Renal pelvis (tissue), 4 donors: Measurements from ENCODE around the gene RNF126. TPM values are rescaled to one million over a fixed set of nuclear protein-coding genes. Genes with fewer than 3 reads are reported as not detected.
"Not testable (repeated sequence)": the region's sequence is repeated elsewhere in the genome, so short reads cannot be mapped to it uniquely, and the experiment has no call there.

Experiments
- DNase-seq: peaks from one replicate; pipeline ENCODE4 v3.0.0-alpha.2; 2013
- polyA plus RNA-seq, 3 donors: library from polyadenylated mRNA; unstranded; fragments of 120-200 nt; gene quantifications; one replicate each; pipeline ENCODE4 v1.2.1, GENCODE V29; 2013; ENCODE audit not compliant: insufficient read length in 3 of 3

Gene RNF126
- polyA plus RNA-seq, 3 donors, result 33.8 to 35.9 (median 35.8) TPM

DNA sequence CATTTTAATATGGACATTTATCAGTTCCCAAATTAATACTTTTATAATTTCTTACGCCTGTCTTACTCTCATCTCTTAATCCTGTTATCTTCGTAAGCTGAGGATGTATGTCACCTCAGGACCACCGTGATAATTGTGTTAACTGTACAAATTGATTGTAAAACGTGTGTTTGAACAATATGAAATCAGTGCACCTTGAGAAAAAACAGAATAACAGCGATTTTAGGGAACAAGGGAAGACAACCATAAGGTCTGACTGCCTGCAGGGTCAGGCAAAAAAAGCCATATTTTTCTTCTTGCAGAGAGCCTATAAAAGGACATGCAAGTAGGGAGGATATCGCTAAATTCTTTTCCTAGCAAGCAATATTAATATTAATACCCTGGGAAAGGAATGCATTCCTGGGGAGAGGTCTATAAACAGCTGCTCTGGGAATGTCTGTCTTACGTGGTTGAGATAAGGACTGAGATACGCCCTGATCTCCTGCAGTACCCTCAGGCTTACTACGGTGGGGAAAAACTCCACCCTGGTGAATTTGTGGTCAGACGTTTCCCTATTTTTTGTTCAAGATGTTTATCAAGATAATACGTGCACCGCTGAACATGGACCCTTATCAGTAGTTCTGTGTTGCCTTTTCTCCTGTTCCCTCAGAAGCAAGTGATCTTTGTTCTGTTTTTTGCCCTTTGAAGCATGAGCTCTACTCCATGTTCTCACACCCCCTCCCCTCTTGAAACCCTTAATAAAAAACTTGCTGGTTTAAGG lies 5.8 kb upstream of the RNF126 start:
- DNase-seq, result not testable (repeated sequence)

GRCh38 chr19:666985-667573 lies 4.1 kb upstream of the RNF126 start:
- not testable (repeated sequence) for DNase-seq

DNA sequence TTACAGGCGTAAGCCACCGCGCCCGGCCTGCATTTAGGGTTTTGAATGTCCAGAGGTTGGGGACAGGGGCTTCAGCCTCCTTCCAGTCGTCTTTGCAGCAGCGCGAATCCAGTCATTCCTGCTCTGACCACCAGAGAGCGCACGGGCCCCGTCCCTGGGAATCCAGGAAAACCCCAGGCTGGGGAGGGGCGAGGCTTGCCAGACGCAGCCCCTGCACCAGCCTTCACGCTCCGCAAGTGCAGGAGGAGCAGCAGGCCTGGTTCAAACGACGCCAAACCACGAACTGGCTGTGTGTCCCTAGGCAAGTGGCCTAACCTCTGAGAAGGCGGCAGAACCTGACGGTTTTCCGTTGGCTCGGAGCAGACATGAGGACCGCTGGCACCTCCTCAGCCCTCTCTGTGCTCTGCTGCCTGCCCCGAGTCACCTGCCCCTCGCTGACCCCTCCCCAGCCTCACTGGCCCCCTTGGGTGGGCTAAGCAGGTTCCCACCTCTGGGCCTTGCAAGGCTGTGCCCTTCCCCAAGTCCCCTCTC lies 2.0 kb upstream of the RNF126 start:
- peak; percentile 86 for DNase-seq

DNA sequence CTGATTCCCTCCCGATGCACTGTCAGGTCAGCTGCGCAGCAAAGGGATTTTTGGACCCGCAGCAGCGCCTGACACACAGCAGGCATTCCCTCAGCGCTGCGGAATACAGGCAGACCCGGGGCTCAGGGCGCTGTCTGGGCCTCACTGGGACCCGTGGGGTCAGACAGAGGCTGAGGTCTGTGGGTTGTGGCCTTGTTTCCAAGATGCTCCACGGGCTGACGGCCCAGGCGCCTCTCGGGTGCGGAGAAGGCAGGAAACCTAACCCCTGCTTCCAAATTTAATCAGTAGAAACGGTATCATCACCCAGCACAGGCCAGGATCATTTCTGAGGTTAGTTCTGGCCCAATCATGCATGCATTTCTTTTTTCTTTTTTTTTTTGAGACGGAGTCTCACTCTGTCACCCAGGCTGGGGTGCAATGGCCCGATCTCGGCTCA lies 686 bp upstream of the RNF126 start:
- DNase-seq, result no peak

DNA sequence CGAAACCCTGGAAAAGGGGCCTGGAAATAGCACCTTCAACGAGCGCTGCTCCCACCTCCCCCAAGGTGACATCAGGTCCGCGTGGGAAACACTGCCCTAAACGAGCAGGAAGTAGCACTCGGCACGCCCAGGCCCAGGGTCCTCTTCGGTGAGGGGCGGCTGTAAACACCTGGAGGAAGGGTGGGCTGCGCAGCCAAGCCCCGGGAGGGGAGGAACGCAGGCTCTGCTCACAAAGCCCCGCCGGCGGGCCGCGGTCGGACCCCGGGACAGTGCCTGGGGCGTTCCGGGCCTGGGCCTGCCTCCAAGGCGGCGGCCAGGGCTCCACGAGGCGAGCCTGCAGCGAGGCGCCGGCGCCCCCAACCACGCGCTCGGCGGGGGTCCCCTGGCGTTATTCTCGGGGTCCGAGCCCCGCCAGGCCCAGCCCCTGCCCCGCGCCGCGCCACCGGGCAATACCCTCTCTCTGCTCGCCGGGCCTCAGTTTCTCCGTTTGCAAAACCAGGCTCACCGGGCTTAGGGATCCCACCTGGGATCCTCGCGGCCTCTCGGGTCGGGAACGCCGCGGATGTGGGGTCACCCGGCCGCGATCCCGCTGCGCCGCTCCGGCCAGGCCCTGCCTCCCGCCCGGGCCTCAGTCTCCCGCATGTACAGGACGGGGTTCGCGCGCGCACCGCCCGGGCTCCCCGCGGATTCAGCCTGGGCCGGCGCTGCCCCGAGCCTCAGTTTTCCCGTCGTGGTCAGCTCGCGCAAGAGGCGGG lies 630 bp downstream of the RNF126 start:
- DNase-seq, result no peak

DNA sequence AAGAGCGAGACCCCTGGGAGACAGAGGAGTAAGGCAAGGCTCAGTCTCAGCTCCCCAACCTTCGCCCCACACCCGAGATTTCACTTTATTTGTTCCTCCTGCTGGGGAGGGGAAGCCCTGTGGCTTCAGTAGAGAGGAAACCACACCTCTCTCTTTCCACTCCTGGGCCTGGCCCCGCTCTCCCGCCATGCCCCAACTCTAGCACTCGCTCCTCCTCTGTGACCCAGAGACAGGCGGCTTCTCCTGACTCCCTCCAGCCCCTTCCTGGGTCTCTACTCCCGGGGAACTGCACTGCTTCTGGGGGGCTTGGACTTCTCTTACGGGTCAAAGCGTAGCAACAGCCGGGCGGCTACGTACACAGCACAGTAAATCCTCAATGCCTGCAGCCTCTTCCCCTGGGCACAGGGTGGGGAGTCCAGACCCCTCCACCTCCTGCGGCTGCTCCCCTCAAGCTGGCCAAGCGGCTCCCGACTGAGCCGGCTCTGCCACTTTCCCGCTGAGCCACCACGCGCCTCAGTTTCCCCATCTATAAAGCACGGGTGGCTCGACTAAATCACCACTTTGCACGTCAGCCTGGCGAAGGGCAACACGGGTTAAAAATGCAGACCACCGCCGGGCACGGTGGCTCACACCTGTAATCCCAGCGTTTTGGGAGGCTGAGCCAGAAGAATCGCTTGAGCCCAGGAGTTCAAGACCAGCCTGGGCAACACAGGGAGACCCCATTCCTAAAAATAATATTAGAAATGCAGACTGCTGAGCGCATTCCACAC lies 1.4 kb downstream of the RNF126 start:
- DNase-seq, result no peak

- no peak for DNase-seq
Observed at GRCh38 chr19:660793-661426, 2.1 kb downstream of the RNF126 start.

DNA sequence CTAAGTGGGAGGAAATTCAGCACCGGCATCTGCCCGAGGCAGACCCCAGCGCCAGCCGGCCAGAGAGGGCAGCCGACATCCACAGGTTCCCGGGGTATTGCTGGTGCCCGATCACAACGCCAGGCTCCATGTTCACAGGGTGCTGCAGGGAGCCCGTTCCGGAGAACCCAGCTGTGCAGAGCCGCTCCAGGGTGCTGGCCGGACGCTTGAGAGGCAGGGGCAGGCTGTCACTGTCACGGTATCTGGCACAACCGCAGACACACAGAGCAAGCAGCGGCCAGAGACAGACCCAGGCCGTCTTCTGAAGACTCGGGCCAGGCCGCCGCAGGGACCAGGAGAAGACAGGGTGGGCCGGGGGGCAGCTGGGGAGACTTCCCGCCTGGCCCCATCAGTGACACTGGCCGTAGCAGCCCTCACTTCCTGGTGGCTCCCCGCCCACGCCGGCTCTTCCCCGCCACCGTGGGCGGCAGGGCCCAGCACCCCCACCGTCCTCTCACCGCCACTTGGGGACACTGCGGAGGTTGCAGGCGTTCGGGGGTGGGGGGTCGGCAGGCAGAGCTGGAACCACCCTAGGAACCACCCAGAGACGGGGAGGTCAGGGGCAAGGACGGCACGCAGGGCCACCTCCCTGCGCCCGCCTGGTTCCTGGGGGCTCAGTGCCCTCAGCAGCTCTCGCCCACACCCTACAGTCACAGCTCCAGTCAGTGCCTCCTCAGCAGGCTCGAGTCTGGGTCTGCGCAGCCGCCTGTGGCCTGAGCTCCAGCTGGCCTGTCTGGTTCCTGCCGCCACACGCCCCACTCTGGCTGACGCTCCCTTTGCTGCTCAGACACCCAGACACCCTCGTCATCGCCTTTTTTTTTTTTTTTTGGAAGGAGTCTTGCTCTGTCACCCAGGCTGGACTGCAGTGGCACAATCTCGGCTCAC lies 3.8 kb downstream of the RNF126 start:
- DNase-seq, result no peak

DNA sequence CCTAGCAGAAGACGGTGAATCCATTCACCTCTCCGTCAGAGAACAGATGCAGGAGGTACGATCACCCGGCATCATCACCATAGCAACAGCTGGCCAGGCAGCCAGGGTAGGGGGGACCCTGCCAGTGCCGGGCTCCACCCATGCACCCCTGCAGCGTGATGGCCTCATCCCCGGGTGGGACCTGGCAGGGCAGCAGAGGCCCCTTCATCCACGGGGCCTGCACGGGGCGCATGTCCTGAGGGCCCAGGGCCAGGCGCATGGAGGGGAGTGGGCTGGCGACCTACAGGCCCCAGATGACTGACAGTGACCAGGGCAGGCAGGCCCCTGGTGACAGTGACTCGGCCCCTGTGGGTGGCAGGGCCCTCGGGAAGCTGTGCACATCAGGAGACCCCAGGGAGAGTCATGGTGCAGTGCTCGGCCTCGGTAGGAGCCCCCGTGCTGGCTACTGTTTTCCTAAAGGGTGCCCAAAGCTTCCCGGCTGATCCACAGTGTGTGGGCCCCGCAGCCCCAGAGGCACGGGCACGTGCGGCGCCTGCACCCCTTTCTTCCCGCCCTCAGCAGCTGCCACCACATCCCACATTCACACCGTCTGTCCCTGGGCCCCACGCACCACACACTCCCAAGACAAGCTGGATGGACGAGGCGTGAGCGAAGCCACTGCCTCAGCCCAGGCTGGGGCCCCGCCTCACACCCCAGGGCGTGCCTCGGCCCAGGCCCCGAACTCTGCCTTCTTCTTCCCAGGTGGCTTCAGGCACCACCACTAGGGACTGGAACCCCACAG lies 4.8 kb downstream of the RNF126 start:
- no peak for DNase-seq

- DNase-seq, result no peak
Observed at GRCh38 chr19:657611-658010, 5.4 kb downstream of the RNF126 start.

DNA sequence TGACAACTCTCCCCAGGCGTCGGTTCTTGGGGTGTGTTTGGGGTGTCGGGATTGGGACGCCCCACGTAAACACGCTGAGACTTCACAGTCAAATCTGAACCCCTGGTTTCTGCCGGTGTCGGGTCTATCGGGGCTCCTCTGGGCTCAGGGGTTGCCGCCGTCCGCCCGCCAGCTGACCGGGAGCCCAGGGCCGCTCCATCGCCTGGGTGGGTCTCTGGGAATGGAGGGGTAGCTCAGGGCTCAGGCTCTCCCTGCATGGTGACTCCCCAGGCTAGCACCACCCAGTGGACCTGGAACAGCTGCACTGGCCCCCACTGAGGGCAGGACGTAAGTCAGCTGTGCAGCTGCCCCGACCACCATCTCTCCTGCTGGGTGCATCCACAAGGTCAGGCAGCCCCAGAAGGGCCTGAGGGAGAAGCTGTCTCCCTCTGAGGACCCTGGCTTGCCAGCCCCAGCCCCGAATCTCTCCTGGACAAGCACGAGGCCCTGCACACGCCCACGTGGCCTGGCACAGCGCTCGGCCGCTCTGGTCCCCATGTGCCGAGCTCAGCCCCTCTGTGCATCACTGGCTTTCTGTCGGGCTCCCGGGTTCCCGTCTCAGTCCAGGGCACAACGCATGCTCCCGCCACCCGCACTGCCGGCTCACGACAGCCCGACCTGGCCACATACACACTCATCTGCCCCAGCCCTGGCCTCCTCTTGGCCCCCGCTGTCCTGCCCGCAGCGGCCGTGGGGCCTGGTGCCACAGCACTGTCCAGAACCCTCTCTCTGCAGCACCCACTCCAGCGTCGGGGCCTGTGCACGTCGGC lies 6.1 kb downstream of the RNF126 start:
- no peak for DNase-seq

GRCh38 chr19:655691-656090 lies 7.3 kb downstream of the RNF126 start:
- DNase-seq, result no peak

- DNase-seq, result no peak
Observed at GRCh38 chr19:653425-653824, 9.6 kb downstream of the RNF126 start.

DNA sequence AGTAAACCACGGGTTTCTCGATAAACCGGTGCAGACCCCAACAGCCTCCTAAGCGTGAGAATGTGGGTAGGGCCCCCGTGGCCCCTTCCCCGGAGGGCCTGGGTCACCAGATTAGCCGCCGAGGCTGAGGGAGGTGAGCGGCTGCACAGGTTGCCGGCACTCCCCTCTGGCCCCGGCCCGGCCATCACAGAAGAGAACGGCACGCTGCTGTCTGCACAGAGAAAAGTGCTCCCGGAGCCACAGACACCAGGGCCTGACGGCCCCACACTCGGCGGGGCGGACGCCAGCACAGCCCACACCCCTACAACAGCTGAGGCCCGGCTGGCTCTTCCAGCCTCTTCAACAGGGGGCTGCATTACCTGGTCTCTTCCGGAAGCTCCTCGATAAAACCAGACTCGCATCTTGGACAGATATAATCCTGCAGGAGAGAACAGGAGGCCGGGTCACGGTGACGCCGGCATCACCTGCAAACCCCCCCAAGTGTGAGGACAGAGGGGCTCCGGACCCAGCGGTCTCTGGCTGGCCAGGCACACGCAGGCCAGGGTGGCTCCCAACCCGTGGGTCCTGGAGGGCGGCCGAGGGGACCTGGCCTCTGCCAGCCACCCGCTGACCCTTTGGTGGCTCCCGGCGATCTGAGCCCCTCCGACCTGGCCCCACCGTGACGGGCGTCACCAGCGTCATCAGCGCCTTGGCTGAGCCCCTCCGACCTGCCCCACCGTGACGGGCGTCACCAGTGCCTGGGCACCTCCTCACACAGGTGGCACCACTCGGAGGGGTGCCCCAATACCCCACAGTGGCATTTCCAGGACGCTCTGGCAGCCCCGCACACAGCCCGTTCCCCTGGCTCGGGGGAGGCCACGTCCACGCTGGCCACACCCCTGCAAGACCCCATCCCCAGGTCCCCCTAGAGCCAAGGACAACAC lies 10.3 kb downstream of the RNF126 start:
- no peak for DNase-seq

GRCh38 chr19:651991-652390 lies 11.0 kb downstream of the RNF126 start:
- no peak for DNase-seq

DNA sequence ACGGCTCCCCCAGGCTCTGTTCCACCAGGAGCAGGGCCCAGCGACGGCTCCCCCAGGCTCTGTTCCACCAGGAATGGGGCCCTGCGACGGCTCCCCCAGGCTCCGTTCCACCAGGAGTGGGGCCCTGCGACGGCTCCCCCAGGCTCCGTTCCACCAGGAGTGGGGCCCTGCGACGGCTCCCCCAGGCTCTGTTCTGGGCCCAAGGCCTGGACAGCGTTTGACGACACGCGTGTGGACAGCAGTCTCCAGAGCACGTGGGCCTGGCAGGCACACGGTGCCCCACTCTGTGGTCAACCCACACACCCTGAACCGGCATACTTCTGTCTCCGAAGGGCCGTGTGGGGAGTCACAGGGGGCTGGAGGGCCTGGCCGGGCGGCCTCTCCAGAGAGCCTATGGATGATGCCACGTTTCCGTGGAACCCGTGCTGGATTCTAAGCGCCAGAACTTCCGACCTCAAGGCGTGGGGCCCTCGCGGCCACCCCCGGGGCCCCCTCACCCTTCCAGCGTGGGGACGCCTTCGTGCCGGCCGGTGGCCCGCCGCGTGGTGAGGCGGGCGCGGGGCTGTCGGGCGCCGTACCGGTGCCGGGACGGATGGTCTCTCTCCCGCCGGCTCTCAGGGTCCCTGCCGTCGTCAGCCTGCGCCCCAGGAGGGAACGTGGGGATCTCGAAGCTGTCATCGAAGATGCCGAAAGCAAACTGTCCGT lies 11.7 kb downstream of the RNF126 start:
- no peak for DNase-seq

DNA sequence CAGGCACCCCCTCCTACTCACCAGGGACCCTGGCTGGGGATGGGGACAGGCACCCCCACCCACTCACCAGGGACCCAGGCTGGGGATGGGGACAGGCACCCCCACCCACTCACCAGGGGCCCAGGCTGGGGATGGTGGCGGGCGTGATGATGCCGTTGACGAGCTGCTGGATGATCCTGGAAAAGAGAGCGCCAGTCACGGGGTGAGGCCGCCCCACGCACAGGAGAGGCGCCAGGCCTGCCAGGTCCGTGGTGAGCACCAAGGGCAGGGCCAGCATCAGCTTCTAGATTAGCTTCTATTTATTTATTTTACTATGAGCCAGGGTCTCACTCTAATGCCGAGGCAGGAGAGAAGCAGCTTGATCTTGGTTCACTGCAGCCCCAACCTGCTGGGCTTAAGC lies 12.9 kb downstream of the RNF126 start:
- DNase-seq, result no peak
